ENCODE data around the gene NAALADL2. TPM values are rescaled to one million over a fixed set of nuclear protein-coding genes. Genes with fewer than 3 reads are reported as not detected.

Gene NAALADL2
- total and polyA plus RNA-seq, 2 of the 8 experiments (the other 6 are each of a cell fraction or from before 2014, with no cell fraction given), result 0.12 to 0.22 TPM

DNA sequence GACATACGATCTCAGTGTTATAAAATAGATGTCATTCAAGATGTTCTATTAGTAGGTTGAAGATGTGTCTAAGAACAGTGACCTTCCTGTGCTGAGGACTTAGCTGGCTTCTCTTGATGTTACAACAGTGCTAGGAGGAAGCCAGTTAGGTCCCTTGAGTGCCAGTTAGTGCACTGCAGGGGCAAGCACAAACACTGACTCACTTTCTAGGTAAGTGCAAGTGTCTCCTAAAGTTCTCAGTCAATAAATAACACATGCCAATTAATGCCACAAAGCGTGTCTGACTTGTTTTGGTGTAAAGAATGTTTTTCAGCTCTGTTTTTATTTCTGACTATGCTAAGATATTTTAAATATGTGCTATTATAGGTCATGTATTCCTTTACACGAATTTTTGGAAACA lies 211.8 kb downstream of the NAALADL2 start:
- no peak overlapping the region for H3K4me3 ChIP-seq (ENCODE audit: extremely low read depth in 1 of 4, insufficient read depth in 2 of 4, low read depth in 3 of 4, low read length in 4 of 4)
- H2BK15ac ChIP-seq (ENCODE audit: low read length), result no peak overlapping the region
- H3K36me3 ChIP-seq (ENCODE audit: control insufficient read depth in 2 of 4, insufficient read depth in 4 of 4, low read length in 3 of 4), result no peaks in the 10 kb centered on the region
- ChIA-PET POLR2A (ENCODE audit: partially characterized antibody) (no interaction called here), CTCF (ENCODE audit: partially characterized antibody) (no interaction called here)
- whole genome bisulfite sequencing, 2 experiments (ENCODE audit: extremely low coverage in 1 of 2, insufficient coverage in 1 of 2, insufficient read length in 1 of 2, insufficient replicate concordance in 2 of 2, low coverage in 1 of 2, low lambda C conversion rate in 2 of 2, missing lambda C conversion rate in 1 of 2), result 89% methylated on average over 3 of the region's 3 CpGs; no CpG with 5 or more reads in 1 of the 2 experiments
- no peaks in the 10 kb centered on the region for H4K20me1 ChIP-seq (replicated peaks in 1 of 2; ENCODE audit: control insufficient read depth in 1 of 2, insufficient read depth in 2 of 2, low read length in 2 of 2)
- FAIRE-seq (no peak), DNase-seq (ENCODE audit: low read depth in 1 of 2, low spot score in 2 of 2) (no peak)
- H2BK5ac ChIP-seq (ENCODE audit: low read depth, low read length), result no peak overlapping the region
- no peak overlapping the region for H3K18ac ChIP-seq (ENCODE audit: extremely low read depth, low read length)
- no peaks in the 10 kb centered on the region for H3K27me3 ChIP-seq (replicated peaks in 1 of 4; ENCODE audit: control insufficient read depth in 3 of 4, extremely low read depth in 1 of 4, insufficient read depth in 3 of 4, low read length in 3 of 4)
- no peak overlapping the region for H2BK12ac ChIP-seq (ENCODE audit: low read depth, low read length)
- no peak overlapping the region for H3K9ac ChIP-seq (replicated peaks in 1 of 4; ENCODE audit: extremely low read depth in 1 of 4, low read depth in 3 of 4, low read length in 3 of 4)
- H3K4me2 ChIP-seq (ENCODE audit: insufficient read depth in 1 of 2, low read depth in 2 of 2, low read length in 2 of 2), result no peak overlapping the region
- H4K91ac ChIP-seq (replicated peaks; ENCODE audit: insufficient read length, low read length), result no peak overlapping the region
- H2AFZ ChIP-seq (ENCODE audit: low read length), result no peak overlapping the region
- H3K23ac ChIP-seq (ENCODE audit: insufficient read length), result no peak overlapping the region
- no peak overlapping the region for H2AK5ac ChIP-seq (ENCODE audit: low read depth, low read length)
- H3K9me3 ChIP-seq (ENCODE audit: insufficient read depth in 2 of 2, low read depth in 1 of 2, low read length in 1 of 2), result no peaks in the 10 kb centered on the region
- H3K79me1 ChIP-seq (ENCODE audit: low read depth, low read length), result no peaks in the 10 kb centered on the region
- no peak overlapping the region for H2BK20ac ChIP-seq (ENCODE audit: low read length)
- H3K4ac ChIP-seq (replicated peaks; ENCODE audit: insufficient read length, low read depth, low read length), result no peak overlapping the region
- H3K56ac ChIP-seq (replicated peaks; ENCODE audit: insufficient read length, low read depth, low read length), result no peak overlapping the region
- H4K8ac ChIP-seq (ENCODE audit: extremely low read depth, insufficient read depth, low read length), result no peak overlapping the region
- no peak overlapping the region for H2BK120ac ChIP-seq (replicated peaks; ENCODE audit: low read depth, low read length)
- no peaks in the 10 kb centered on the region for H3K79me2 ChIP-seq (ENCODE audit: control insufficient read depth in 1 of 2, insufficient read depth in 2 of 2, low read length in 2 of 2)
- no peaks in the 10 kb centered on the region for H3K4me1 ChIP-seq (replicated peaks in 1 of 4; ENCODE audit: control insufficient read depth in 3 of 4, insufficient read depth in 4 of 4, low read length in 3 of 4)
- no peak overlapping the region for H4K5ac ChIP-seq (ENCODE audit: insufficient read length, low read depth, low read length)
- H3K14ac ChIP-seq (ENCODE audit: insufficient read length), result no peak overlapping the region
- H3K27ac ChIP-seq (ENCODE audit: low read depth, low read length), result no peak overlapping the region
- no peaks in the 10 kb centered on the region for H3K23me2 ChIP-seq (ENCODE audit: low read depth, low read length)
- TF ChIP-seq FOSL1 (IDR thresholded peaks at IDR 0.05; ENCODE audit: insufficient read depth, low read depth, low read length), result no peak
- no peak for TF ChIP-seq CTBP2 (IDR thresholded peaks at IDR 0.05; ENCODE audit: borderline replicate concordance, insufficient read depth, insufficient read length, low read length)
- no peak for TF ChIP-seq SP4 (IDR thresholded peaks at IDR 0.05; ENCODE audit: low read length)
- TF ChIP-seq EGR1 (IDR thresholded peaks at IDR 0.05; ENCODE audit: borderline replicate concordance, low read depth, low read length), result no peak
- TF ChIP-seq CEBPB (IDR thresholded peaks at IDR 0.05; ENCODE audit: low read depth, low read length), result no peak
- no peak for TF ChIP-seq SIRT6 (IDR thresholded peaks at IDR 0.05; ENCODE audit: low read length)
- TF ChIP-seq KDM1A (IDR thresholded peaks at IDR 0.05; ENCODE audit: borderline replicate concordance, low read length), result no peak
- no peak for TF ChIP-seq MAFK (IDR thresholded peaks at IDR 0.05; ENCODE audit: low read depth, low read length)
- no peak for TF ChIP-seq PHF8 (conservative IDR thresholded peaks at IDR 0.05; ENCODE audit: low read depth, low read length)
- TF ChIP-seq SUZ12 (IDR thresholded peaks at IDR 0.05; ENCODE audit: low read length), result no peak
- TF ChIP-seq ATF2 (IDR thresholded peaks at IDR 0.05; ENCODE audit: low read length), result no peak
- TF ChIP-seq GTF2F1 (IDR thresholded peaks at IDR 0.05; ENCODE audit: borderline replicate concordance, low read depth, low read length), result no peak
- no peak for TF ChIP-seq EZH2 (IDR thresholded peaks at IDR 0.05; ENCODE audit: low read depth, low read length, severe bottlenecking)
- TF ChIP-seq RFX5 (IDR thresholded peaks at IDR 0.05; ENCODE audit: borderline replicate concordance, low read depth, low read length), result no peak
